Measurements from ENCODE around the gene NKX3-2. TPM values are rescaled to one million over a fixed set of nuclear protein-coding genes. Genes with fewer than 3 reads are reported as not detected.
A peak's percentile ranks its signal among the peaks of the same experiment; 100 is the strongest.

NKX3-2 gene
- total RNA-seq, 2 experiments from 2014 or later = not detected

GRCh38 chr4:13540446-13541175 is 3.7 kb downstream of the NKX3-2 start:
- no peak overlapping the region for H3K27ac Mint-ChIP-seq

GRCh38 chr4:13539619-13540445 is 4.5 kb downstream of the NKX3-2 start:
- H3K9me3 Mint-ChIP-seq = peaks cover 4% of the 10 kb centered on the region
- peaks cover 80% of the 10 kb centered on the region for H3K27me3 Mint-ChIP-seq
- intact Hi-C loops (cut with micrococcal nuclease) = no loop called here
- TF ChIP-seq, protein P1, sequence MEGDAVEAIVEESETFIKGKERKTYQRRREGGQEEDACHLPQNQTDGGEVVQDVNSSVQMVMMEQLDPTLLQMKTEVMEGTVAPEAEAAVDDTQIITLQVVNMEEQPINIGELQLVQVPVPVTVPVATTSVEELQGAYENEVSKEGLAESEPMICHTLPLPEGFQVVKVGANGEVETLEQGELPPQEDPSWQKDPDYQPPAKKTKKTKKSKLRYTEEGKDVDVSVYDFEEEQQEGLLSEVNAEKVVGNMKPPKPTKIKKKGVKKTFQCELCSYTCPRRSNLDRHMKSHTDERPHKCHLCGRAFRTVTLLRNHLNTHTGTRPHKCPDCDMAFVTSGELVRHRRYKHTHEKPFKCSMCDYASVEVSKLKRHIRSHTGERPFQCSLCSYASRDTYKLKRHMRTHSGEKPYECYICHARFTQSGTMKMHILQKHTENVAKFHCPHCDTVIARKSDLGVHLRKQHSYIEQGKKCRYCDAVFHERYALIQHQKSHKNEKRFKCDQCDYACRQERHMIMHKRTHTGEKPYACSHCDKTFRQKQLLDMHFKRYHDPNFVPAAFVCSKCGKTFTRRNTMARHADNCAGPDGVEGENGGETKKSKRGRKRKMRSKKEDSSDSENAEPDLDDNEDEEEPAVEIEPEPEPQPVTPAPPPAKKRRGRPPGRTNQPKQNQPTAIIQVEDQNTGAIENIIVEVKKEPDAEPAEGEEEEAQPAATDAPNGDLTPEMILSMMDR (IDR thresholded peaks at IDR 0.05) = no peak
- DNase-seq (no peak), ATAC-seq (no peak)
- ChIA-PET POLR2A (interaction anchor here (1.0 kb wide), 1 partner anchor 12 kb away, joined by 3 read pairs; no protein-coding TSS in a partner anchor), CTCF (interaction anchor here (3.9 to 5.2 kb wide), 2 partner anchors 11 to 16 kb away, joined by 17 to 31 read pairs; no protein-coding TSS in a partner anchor)
- H3K27ac Mint-ChIP-seq = no peak overlapping the region
- H3K36me3 Mint-ChIP-seq (ENCODE audit: low read depth) = peaks cover 4% of the 10 kb centered on the region
- peaks cover 43% of the 10 kb centered on the region for H3K4me1 Mint-ChIP-seq (ENCODE audit: low read depth)
- peak overlapping the region; percentile 12 for H3K4me3 Mint-ChIP-seq

More at GRCh38 chr4:13540446-13541175, 3.7 kb downstream of the NKX3-2 start:
- intact Hi-C loops (cut with micrococcal nuclease) = no loop called here
- Mint-ChIP-seq H3K4me3 (no peak overlapping the region), H3K27me3 (peaks cover 80% of the 10 kb centered on the region), H3K9me3 (peaks cover 4% of the 10 kb centered on the region), H3K4me1 (ENCODE audit: low read depth) (peaks cover 49% of the 10 kb centered on the region), H3K36me3 (ENCODE audit: low read depth) (peaks cover 4% of the 10 kb centered on the region)
- no peak for ATAC-seq
- no peak for DNase-seq
- TF ChIP-seq, protein P1 (IDR thresholded peaks at IDR 0.05) = no peak
- CTCF ChIA-PET = interaction anchor here (1.6 to 5.2 kb wide), 3 partner anchors 8 to 16 kb away, joined by 8 to 31 read pairs (median 17); no protein-coding TSS in a partner anchor
- POLR2A ChIA-PET = no interaction called here

GRCh38 chr4:13539047-13539618 is 5.2 kb downstream of the NKX3-2 start:
- H3K4me3 Mint-ChIP-seq = peak overlapping the region; percentile 2
- no peak overlapping the region for H3K27ac Mint-ChIP-seq

GRCh38 chr4:13538427-13538973 is 5.8 kb downstream of the NKX3-2 start:
- CTCF ChIA-PET = no interaction called here
- Mint-ChIP-seq H3K4me1 (ENCODE audit: low read depth) (peaks cover 47% of the 10 kb centered on the region), H3K4me3 (peak overlapping the region; percentile 2), H3K36me3 (ENCODE audit: low read depth) (peaks cover 4% of the 10 kb centered on the region), H3K9me3 (peaks cover 4% of the 10 kb centered on the region), H3K27ac (no peak overlapping the region), H3K27me3 (peaks cover 90% of the 10 kb centered on the region)
- intact Hi-C loops (cut with micrococcal nuclease) = no loop called here
- DNase-seq (no peak), ATAC-seq (no peak)
- TF ChIP-seq, protein P1 (IDR thresholded peaks at IDR 0.05) = no peak
- POLR2A ChIA-PET = interaction anchor here (1.0 kb wide), 1 partner anchor 11 kb away, joined by 3 read pairs; no protein-coding TSS in a partner anchor

More at GRCh38 chr4:13539047-13539618, 5.2 kb downstream of the NKX3-2 start:
- Mint-ChIP-seq H3K27me3 (peaks cover 86% of the 10 kb centered on the region), H3K4me1 (ENCODE audit: low read depth) (peaks cover 45% of the 10 kb centered on the region), H3K9me3 (peaks cover 4% of the 10 kb centered on the region), H3K36me3 (ENCODE audit: low read depth) (peaks cover 4% of the 10 kb centered on the region)
- no peak for ATAC-seq
- TF ChIP-seq, protein P1 (IDR thresholded peaks at IDR 0.05) = no peak
- ChIA-PET POLR2A (interaction anchor here (1.0 kb wide), 1 partner anchor 11 kb away, joined by 3 read pairs; no protein-coding TSS in a partner anchor), CTCF (no interaction called here)
- no peak for DNase-seq
- intact Hi-C loops (cut with micrococcal nuclease) = no loop called here
